GM06990 (cell line): ENCODE results near the gene ADAMTSL1.

ENCODE experiments used
- DNase-seq: peaks from one replicate; pipeline ENCODE4 v3.0.0-alpha.2; 2011; ENCODE audit not compliant: insufficient read length; ENCODE audit errors: extremely low read depth
- H3K27me3 ChIP-seq: replicated peaks from 2 replicates; pipeline ENCODE4 v1.6.0; 2011; ENCODE audit warnings: low read length; ENCODE audit not compliant: control insufficient read depth, insufficient read depth
- H3K36me3 ChIP-seq: 2 replicates; pipeline ENCODE4 v1.5.1; 2011; ENCODE audit warnings: low read length; ENCODE audit not compliant: control insufficient read depth, insufficient read depth
- H3K4me3 ChIP-seq: replicated peaks from 2 replicates; pipeline ENCODE4 v1.5.1; 2011; ENCODE audit warnings: low read depth, mild to moderate bottlenecking, control low read depth, low read length
- TF ChIP-seq, protein P1 (sequence below): IDR thresholded peaks from 2 replicates; pipeline ENCODE4 v1.5.1; 2011; ENCODE audit warnings: low read length, control low read depth, mild to moderate bottlenecking, inconsistent platforms; ENCODE audit not compliant: insufficient read depth, poor library complexity, severe bottlenecking

ADAMTSL1 gene

DNA sequence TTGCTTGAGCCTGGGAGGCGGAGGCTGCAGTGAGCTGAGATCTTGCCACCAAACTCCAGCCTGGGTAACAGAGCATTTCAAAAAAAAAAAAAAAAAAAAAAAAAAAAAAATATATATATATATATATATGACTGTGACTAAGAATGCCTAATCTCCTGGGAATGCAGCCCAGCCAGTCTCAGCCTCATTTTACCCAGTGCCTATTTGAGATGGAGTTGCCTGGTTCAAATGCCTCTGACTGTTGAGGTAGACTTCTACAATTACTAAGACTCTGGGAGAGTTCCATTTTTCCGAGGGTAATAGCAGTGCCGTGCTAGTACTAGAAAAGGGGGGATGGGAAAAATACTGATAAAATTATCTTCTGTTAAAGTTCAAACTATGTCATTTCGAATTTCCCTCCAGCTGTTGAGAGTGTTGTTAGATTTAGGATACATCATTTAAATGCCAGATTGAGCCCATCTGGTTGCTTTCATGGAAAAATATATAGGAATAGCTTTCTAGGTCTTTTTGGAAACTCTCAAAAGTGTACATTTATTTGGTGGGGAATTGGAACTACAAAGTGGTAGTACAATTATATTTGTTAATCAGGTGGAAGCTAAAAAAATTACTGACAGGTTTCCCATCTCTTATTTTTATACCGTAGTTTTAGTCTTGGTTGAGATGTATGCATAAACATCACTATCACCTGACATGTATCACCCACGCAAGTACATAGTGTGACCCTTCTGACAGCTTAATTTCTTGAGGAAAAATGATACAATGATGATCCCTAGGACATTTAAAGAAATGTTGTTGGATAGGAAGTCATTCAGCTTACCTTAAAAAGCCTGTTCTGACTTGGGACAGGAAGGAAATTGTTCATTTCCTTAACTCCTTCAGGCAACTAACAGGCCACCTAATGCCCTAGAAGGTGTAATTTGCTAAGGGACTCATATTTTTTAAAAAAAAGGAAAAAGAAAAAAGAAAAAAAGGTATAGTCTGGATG, 214.9 kb downstream of the ADAMTSL1 start:
- Histone ChIP-seq H3K36me3 (no peaks in the 10 kb centered on the region), H3K27me3 (no peaks in the 10 kb centered on the region), H3K4me3 (no peak overlapping the region)
- TF ChIP-seq, protein P1, sequence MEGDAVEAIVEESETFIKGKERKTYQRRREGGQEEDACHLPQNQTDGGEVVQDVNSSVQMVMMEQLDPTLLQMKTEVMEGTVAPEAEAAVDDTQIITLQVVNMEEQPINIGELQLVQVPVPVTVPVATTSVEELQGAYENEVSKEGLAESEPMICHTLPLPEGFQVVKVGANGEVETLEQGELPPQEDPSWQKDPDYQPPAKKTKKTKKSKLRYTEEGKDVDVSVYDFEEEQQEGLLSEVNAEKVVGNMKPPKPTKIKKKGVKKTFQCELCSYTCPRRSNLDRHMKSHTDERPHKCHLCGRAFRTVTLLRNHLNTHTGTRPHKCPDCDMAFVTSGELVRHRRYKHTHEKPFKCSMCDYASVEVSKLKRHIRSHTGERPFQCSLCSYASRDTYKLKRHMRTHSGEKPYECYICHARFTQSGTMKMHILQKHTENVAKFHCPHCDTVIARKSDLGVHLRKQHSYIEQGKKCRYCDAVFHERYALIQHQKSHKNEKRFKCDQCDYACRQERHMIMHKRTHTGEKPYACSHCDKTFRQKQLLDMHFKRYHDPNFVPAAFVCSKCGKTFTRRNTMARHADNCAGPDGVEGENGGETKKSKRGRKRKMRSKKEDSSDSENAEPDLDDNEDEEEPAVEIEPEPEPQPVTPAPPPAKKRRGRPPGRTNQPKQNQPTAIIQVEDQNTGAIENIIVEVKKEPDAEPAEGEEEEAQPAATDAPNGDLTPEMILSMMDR = no peak
- DNase-seq = no peak

GRCh38 chr9:18689921-18690320, 216.0 kb downstream of the ADAMTSL1 start:
- Histone ChIP-seq H3K27me3 (no peaks in the 10 kb centered on the region), H3K36me3 (no peaks in the 10 kb centered on the region), H3K4me3 (no peak overlapping the region)
- TF ChIP-seq, protein P1 = no peak
- DNase-seq = peak; percentile 16

DNA sequence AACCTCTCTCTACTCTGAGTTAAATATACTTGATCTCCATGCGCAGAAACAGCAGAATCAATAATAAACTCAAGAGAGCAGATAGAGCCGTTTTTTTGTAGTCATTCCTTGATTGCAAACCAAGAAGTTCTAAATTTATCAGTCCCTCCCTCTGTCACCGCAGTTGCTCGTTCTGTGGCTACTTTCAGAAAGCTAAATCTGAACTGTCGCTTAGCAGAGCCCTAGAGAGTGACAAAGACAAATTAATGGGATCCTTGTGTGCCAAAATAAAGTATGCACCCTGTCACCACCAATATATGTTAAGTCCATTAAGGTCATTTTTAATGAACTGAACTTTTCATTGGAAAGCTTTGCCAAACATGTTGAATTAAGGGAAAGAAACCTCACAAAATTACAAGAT, 218.3 kb downstream of the ADAMTSL1 start:
- Histone ChIP-seq H3K27me3 (no peaks in the 10 kb centered on the region), H3K36me3 (no peaks in the 10 kb centered on the region), H3K4me3 (no peak overlapping the region)
- peak; percentile 24 for DNase-seq
- TF ChIP-seq, protein P1 = no peak

DNA sequence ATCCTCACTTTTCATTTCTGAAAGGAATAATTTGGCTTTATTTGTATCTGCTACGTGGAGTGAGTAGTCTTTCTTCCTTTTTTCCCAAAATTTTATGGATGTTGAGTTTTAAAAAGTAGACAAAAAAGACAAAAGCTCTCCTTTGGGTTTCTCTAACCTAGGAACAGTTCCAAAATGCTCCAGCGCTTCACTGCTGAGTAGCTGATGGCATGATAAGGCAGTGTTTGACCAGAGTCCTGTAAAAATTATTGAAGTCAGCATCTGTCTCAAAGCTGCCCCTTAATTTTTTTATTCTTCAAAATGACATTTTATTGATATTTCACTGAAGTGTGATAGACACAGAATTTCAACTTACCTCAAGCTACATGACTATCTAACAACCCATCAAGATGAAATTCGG, 219.0 kb downstream of the ADAMTSL1 start:
- H3K27me3 ChIP-seq = no peaks in the 10 kb centered on the region
- no peak overlapping the region for H3K4me3 ChIP-seq
- TF ChIP-seq, protein P1 = no peak
- DNase-seq = no peak
- no peaks in the 10 kb centered on the region for H3K36me3 ChIP-seq

- no peaks in the 10 kb centered on the region for H3K27me3 ChIP-seq
- TF ChIP-seq, protein P1 = no peak
- DNase-seq = no peak
- no peak overlapping the region for H3K4me3 ChIP-seq
- H3K36me3 ChIP-seq = no peaks in the 10 kb centered on the region
Observed at GRCh38 chr9:18694959-18695668, 221.2 kb downstream of the ADAMTSL1 start.
